ENCODE results near the gene KCNIP4. TPM values are rescaled to one million over a fixed set of nuclear protein-coding genes. Genes with fewer than 3 reads are reported as not detected.

KCNIP4 gene
- total RNA-seq, 4 donors from 2014 or later = 2.5 TPM; not detected in 2

GRCh38 chr4:21126014-21126512 lies 822.5 kb downstream of the KCNIP4 start:
- TF ChIP-seq, protein P1, sequence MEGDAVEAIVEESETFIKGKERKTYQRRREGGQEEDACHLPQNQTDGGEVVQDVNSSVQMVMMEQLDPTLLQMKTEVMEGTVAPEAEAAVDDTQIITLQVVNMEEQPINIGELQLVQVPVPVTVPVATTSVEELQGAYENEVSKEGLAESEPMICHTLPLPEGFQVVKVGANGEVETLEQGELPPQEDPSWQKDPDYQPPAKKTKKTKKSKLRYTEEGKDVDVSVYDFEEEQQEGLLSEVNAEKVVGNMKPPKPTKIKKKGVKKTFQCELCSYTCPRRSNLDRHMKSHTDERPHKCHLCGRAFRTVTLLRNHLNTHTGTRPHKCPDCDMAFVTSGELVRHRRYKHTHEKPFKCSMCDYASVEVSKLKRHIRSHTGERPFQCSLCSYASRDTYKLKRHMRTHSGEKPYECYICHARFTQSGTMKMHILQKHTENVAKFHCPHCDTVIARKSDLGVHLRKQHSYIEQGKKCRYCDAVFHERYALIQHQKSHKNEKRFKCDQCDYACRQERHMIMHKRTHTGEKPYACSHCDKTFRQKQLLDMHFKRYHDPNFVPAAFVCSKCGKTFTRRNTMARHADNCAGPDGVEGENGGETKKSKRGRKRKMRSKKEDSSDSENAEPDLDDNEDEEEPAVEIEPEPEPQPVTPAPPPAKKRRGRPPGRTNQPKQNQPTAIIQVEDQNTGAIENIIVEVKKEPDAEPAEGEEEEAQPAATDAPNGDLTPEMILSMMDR (IDR thresholded peaks at IDR 0.05) = no peak
- TF ChIP-seq POLR2AphosphoS5 (IDR thresholded peaks at IDR 0.05) = no peak
- TF ChIP-seq POLR2A (IDR thresholded peaks at IDR 0.05) = no peak
- no peak for TF ChIP-seq EP300 (IDR thresholded peaks at IDR 0.05; ENCODE audit: low read depth)
- intact Hi-C loops (cut with DNase I; ENCODE audit: low total_unique reads) = no loop called here
- 55 to 56% methylated on average over 3 of the region's 3 CpGs for WGBS, 2 donors (ENCODE audit: low coverage in 1 of 2)

DNA sequence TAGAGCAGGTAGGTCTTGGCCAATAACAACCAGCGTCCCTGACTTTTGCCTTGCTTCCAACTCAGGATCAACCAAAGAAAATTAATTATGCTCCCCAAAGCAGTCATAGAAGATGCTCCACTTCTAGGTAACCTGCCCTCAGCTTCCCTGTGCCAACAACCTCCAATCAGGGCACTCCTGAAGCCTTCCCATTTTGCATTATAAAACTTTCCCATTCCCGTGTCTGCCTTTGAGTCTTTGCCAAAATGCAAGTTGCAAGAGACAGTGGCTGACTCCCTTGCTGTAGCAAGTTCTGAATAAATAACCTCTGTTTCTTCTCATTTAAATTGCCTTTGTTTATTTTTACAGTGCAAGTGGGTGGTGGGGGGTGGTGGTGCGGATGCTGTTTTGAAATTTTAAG lies 830.3 kb downstream of the KCNIP4 start:
- Histone ChIP-seq H3K27ac (no peak overlapping the region), H3K4me3 (no peak overlapping the region), H3K36me3 (no peaks in the 10 kb centered on the region), H3K9me3 (peaks cover 0 to 2% of the 10 kb centered on the region in 2 donors), H3K27me3 (no peaks in the 10 kb centered on the region), H3K4me1 (peaks cover 0 to 3% (median 0%) of the 10 kb centered on the region in 4 donors)
- WGBS, 2 donors (ENCODE audit: low coverage in 1 of 2) = 48 to 66% methylated on average over 2 to 3 of the region's 3 CpGs
- in situ Hi-C loops (cut with MboI; ENCODE audit: low pct_ligation_motif_present in 1 of 4, low pct_unique_long_range_greater_than_20kb in 1 of 4, low sequenced_read_pairs in 3 of 4) = no loop called here
- TF ChIP-seq EP300 (IDR thresholded peaks at IDR 0.05; ENCODE audit: low read depth) = no peak
- TF ChIP-seq POLR2AphosphoS5 (IDR thresholded peaks at IDR 0.05) = no peak
- TF ChIP-seq, protein P1 (IDR thresholded peaks at IDR 0.05) = no peak
- TF ChIP-seq POLR2A (IDR thresholded peaks at IDR 0.05) = no peak
- intact Hi-C loops (cut with DNase I; ENCODE audit: low total_unique reads) = no loop called here
- no peak for DNase-seq

More at GRCh38 chr4:21126014-21126512, 822.5 kb downstream of the KCNIP4 start:
- DNase-seq = no peak
- Histone ChIP-seq H3K4me1 (peaks cover 0 to 3% (median 0%) of the 10 kb centered on the region in 4 donors), H3K27me3 (no peaks in the 10 kb centered on the region), H3K9me3 (peaks cover 6 to 9% of the 10 kb centered on the region in 2 donors), H3K4me3 (no peak overlapping the region), H3K36me3 (no peaks in the 10 kb centered on the region), H3K27ac (peak overlapping the region in 3 of 4 donors; percentile 19 to 40 (median 30))
- in situ Hi-C loops (cut with MboI; ENCODE audit: low pct_ligation_motif_present in 1 of 4, low pct_unique_long_range_greater_than_20kb in 1 of 4, low sequenced_read_pairs in 3 of 4) = no loop called here

GRCh38 chr4:21117541-21118180 lies 830.9 kb downstream of the KCNIP4 start:
- H3K27ac ChIP-seq = no peak overlapping the region
- H3K36me3 ChIP-seq = no peaks in the 10 kb centered on the region
- H3K9me3 ChIP-seq = no peaks in the 10 kb centered on the region
- no peaks in the 10 kb centered on the region for H3K27me3 ChIP-seq
- TF ChIP-seq POLR2AphosphoS5 (IDR thresholded peaks at IDR 0.05) = no peak
- no peak for TF ChIP-seq POLR2A (IDR thresholded peaks at IDR 0.05)
- TF ChIP-seq EP300 (IDR thresholded peaks at IDR 0.05; ENCODE audit: low read depth) = no peak
- TF ChIP-seq, protein P1 (IDR thresholded peaks at IDR 0.05) = no peak
- no peak overlapping the region for H3K4me3 ChIP-seq
- intact Hi-C loops (cut with DNase I; ENCODE audit: low total_unique reads) (no loop called here), in situ Hi-C loops (cut with MboI; ENCODE audit: low pct_ligation_motif_present in 1 of 4, low pct_unique_long_range_greater_than_20kb in 1 of 4, low sequenced_read_pairs in 3 of 4) (no loop called here)
- WGBS, 2 donors (ENCODE audit: low coverage in 1 of 2) = 72 to 73% methylated on average over 4 to 7 of the region's 7 CpGs
- peaks cover 0 to 3% (median 0%) of the 10 kb centered on the region in 4 donors for H3K4me1 ChIP-seq
- no peak for DNase-seq

DNA sequence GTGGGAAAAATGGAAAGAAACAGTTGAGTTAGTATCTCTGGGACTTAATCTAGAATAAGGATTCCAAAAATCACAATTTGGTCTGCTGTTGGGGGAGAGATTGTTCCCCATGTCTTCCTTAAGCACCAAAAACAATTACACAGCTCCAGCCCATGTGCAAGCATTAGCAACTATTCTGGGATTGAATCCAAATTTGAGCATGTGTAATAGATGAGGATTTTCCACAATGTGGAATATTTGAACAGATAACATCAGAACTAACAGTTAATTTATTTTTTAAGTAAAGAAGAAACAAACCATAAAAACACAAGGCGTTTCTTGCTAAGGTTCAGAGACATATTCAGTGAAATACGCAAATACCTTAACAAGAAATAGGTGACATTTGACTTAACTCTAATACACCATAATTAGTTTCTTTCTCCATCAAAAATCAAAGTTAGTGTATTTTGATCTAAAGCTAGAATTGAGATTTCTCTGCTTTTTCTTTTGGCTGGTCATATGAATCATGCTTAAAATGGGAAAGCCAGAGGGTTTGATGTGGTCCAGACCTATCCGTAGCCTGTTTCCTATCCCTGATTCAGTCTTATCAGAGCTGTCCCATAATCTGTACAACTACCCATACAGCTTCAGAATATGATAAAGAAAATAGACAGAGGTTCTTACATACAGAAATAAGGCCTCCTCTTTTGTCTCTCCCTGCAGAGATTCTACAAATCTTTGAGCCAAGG lies 834.9 kb downstream of the KCNIP4 start:
- intact Hi-C loops (cut with DNase I; ENCODE audit: low total_unique reads) = no loop called here
- WGBS, 2 donors (ENCODE audit: low coverage in 1 of 2) = 51 to 63% methylated on average over 3 of the region's 3 CpGs
- no peak for TF ChIP-seq POLR2AphosphoS5 (IDR thresholded peaks at IDR 0.05)
- TF ChIP-seq POLR2A (IDR thresholded peaks at IDR 0.05) = no peak
- TF ChIP-seq EP300 (IDR thresholded peaks at IDR 0.05; ENCODE audit: low read depth) = no peak
- TF ChIP-seq, protein P1 (IDR thresholded peaks at IDR 0.05) = no peak
- Histone ChIP-seq H3K27me3 (no peaks in the 10 kb centered on the region), H3K4me1 (peaks cover 0 to 3% (median 0%) of the 10 kb centered on the region in 4 donors), H3K4me3 (no peak overlapping the region), H3K27ac (no peak overlapping the region), H3K36me3 (no peaks in the 10 kb centered on the region), H3K9me3 (no peaks in the 10 kb centered on the region)
- in situ Hi-C loops (cut with MboI; ENCODE audit: low pct_ligation_motif_present in 1 of 4, low pct_unique_long_range_greater_than_20kb in 1 of 4, low sequenced_read_pairs in 3 of 4) = no loop called here
- DNase-seq = no peak

All from transverse colon (tissue), 4 donors.